ENCODE measurements around the gene PLSCR3.

- TF ChIP-seq POU6F1 (CRISPR knock-in tag; IDR thresholded peaks at IDR 0.05; ENCODE audit: borderline replicate concordance, low read depth) (no peak), ZC3H10 (CRISPR knock-in tag; IDR thresholded peaks at IDR 0.05) (no peak), ARNTL (CRISPR knock-in tag; IDR thresholded peaks at IDR 0.05; ENCODE audit: borderline replicate concordance, low read depth) (no peak), CREB5 (CRISPR knock-in tag; IDR thresholded peaks at IDR 0.05; ENCODE audit: low read depth) (no peak), RARB (CRISPR knock-in tag; IDR thresholded peaks at IDR 0.05) (no peak), PATZ1 (CRISPR knock-in tag; IDR thresholded peaks at IDR 0.05; ENCODE audit: borderline replicate concordance) (no peak), OSR1 (CRISPR knock-in tag; IDR thresholded peaks at IDR 0.05) (no peak)
Observed at GRCh38 chr17:7436556-7437368, 42.4 kb upstream of the PLSCR3 start.
